ENCODE measurements around the gene KRT17.

KRT17 gene

DNA sequence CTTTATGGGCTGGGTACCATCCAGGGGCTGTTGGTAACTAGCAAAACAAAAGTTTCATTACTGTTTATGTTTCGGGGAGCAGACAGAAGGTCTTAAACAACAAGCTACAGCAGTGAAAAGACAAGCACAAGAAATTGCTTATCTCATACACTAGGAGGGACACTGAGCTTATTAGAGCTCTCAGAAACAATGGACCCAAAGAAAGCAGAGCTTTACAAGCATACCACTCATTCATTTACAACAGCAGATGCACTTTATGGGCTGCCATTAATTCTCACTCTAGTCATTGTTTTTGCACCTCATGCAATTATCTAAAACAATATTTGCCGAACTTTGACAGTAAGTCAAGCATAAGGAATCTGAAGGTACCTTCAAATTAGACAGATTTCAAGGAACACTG is 21.9 kb downstream of the KRT17 start:
- H3K4me3 ChIP-seq (ENCODE audit: low read depth, low read length): no peak overlapping the region
- no peak overlapping the region for H3K27ac ChIP-seq (ENCODE audit: low read depth, low read length)
- H2AFZ ChIP-seq (ENCODE audit: low read length, unreplicated experiment): no peak overlapping the region
- H3K27me3 ChIP-seq (ENCODE audit: insufficient read depth, low read length): peaks cover 29% of the 10 kb centered on the region
- H3K36me3 ChIP-seq (ENCODE audit: insufficient read depth, low read length): no peaks in the 10 kb centered on the region
- H3K4me1 ChIP-seq (ENCODE audit: control insufficient read depth, insufficient read depth, low read length, unreplicated experiment): no peaks in the 10 kb centered on the region
- no peaks in the 10 kb centered on the region for H3K79me2 ChIP-seq (ENCODE audit: control insufficient read depth, insufficient read depth, low read length, unreplicated experiment)

GRCh38 chr17:41600318-41600717 is 24.1 kb downstream of the KRT17 start:
- Histone ChIP-seq H3K4me1 (ENCODE audit: control insufficient read depth, insufficient read depth, low read length, unreplicated experiment) (no peaks in the 10 kb centered on the region), H2AFZ (ENCODE audit: low read length, unreplicated experiment) (no peak overlapping the region), H3K27ac (ENCODE audit: low read depth, low read length) (no peak overlapping the region), H3K36me3 (ENCODE audit: insufficient read depth, low read length) (no peaks in the 10 kb centered on the region), H3K27me3 (ENCODE audit: insufficient read depth, low read length) (peaks cover 29% of the 10 kb centered on the region), H3K79me2 (ENCODE audit: control insufficient read depth, insufficient read depth, low read length, unreplicated experiment) (no peaks in the 10 kb centered on the region), H3K4me3 (ENCODE audit: low read depth, low read length) (no peak overlapping the region)

GRCh38 chr17:41599680-41600079 is 24.7 kb downstream of the KRT17 start:
- no peaks in the 10 kb centered on the region for H3K36me3 ChIP-seq (ENCODE audit: insufficient read depth, low read length)
- no peaks in the 10 kb centered on the region for H3K79me2 ChIP-seq (ENCODE audit: control insufficient read depth, insufficient read depth, low read length, unreplicated experiment)
- no peaks in the 10 kb centered on the region for H3K4me1 ChIP-seq (ENCODE audit: control insufficient read depth, insufficient read depth, low read length, unreplicated experiment)
- H2AFZ ChIP-seq (ENCODE audit: low read length, unreplicated experiment): no peak overlapping the region
- no peak overlapping the region for H3K27ac ChIP-seq (ENCODE audit: low read depth, low read length)
- H3K4me3 ChIP-seq (ENCODE audit: low read depth, low read length): no peak overlapping the region
- peaks cover 30% of the 10 kb centered on the region for H3K27me3 ChIP-seq (ENCODE audit: insufficient read depth, low read length)

GRCh38 chr17:41595585-41595984 is 28.8 kb downstream of the KRT17 start:
- H2AFZ ChIP-seq (ENCODE audit: low read length, unreplicated experiment): no peak overlapping the region
- peaks cover 46% of the 10 kb centered on the region for H3K27me3 ChIP-seq (ENCODE audit: insufficient read depth, low read length)
- H3K27ac ChIP-seq (ENCODE audit: low read depth, low read length): no peak overlapping the region
- no peaks in the 10 kb centered on the region for H3K79me2 ChIP-seq (ENCODE audit: control insufficient read depth, insufficient read depth, low read length, unreplicated experiment)
- no peaks in the 10 kb centered on the region for H3K36me3 ChIP-seq (ENCODE audit: insufficient read depth, low read length)
- no peak overlapping the region for H3K4me3 ChIP-seq (ENCODE audit: low read depth, low read length)
- H3K4me1 ChIP-seq (ENCODE audit: control insufficient read depth, insufficient read depth, low read length, unreplicated experiment): no peaks in the 10 kb centered on the region

DNA sequence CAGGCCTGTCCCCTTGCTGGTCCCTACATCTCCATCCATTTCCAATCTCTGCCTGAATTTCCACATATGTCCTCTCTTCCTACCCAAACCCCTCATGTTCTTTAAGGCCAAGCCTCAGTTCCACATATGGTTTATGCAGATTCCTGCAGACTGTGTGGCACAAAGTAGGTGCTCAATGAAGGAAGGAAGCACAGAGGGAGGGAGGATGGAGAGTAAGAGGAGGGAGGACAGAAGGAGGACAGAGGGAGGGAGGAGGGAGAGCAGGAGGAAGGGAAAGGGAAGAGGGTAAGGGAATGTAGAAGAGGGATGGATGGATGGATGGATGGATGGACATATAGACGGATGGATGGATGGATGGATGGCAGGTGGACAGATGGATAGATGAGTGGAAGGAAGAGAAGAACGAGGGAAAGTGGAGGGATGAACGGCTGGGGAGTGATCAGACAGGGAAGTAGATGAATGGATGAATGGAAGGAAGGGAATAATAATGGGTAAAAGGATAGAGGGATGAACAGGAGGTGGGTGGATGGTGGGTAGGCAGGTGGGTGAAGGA is 29.9 kb downstream of the KRT17 start:
- Histone ChIP-seq H2AFZ (ENCODE audit: low read length, unreplicated experiment) (no peak overlapping the region), H3K36me3 (ENCODE audit: insufficient read depth, low read length) (no peaks in the 10 kb centered on the region), H3K79me2 (ENCODE audit: control insufficient read depth, insufficient read depth, low read length, unreplicated experiment) (no peaks in the 10 kb centered on the region), H3K27me3 (ENCODE audit: insufficient read depth, low read length) (peaks cover 51% of the 10 kb centered on the region), H3K4me1 (ENCODE audit: control insufficient read depth, insufficient read depth, low read length, unreplicated experiment) (no peaks in the 10 kb centered on the region), H3K4me3 (ENCODE audit: low read depth, low read length) (no peak overlapping the region), H3K27ac (ENCODE audit: low read depth, low read length) (no peak overlapping the region)

GRCh38 chr17:41593306-41593981 is 30.9 kb downstream of the KRT17 start:
- Histone ChIP-seq H3K36me3 (ENCODE audit: insufficient read depth, low read length) (no peaks in the 10 kb centered on the region), H3K27me3 (ENCODE audit: insufficient read depth, low read length) (peaks cover 51% of the 10 kb centered on the region), H3K27ac (ENCODE audit: low read depth, low read length) (no peak overlapping the region), H3K79me2 (ENCODE audit: control insufficient read depth, insufficient read depth, low read length, unreplicated experiment) (no peaks in the 10 kb centered on the region), H3K4me3 (ENCODE audit: low read depth, low read length) (no peak overlapping the region), H2AFZ (ENCODE audit: low read length, unreplicated experiment) (no peak overlapping the region), H3K4me1 (ENCODE audit: control insufficient read depth, insufficient read depth, low read length, unreplicated experiment) (no peaks in the 10 kb centered on the region)

DNA sequence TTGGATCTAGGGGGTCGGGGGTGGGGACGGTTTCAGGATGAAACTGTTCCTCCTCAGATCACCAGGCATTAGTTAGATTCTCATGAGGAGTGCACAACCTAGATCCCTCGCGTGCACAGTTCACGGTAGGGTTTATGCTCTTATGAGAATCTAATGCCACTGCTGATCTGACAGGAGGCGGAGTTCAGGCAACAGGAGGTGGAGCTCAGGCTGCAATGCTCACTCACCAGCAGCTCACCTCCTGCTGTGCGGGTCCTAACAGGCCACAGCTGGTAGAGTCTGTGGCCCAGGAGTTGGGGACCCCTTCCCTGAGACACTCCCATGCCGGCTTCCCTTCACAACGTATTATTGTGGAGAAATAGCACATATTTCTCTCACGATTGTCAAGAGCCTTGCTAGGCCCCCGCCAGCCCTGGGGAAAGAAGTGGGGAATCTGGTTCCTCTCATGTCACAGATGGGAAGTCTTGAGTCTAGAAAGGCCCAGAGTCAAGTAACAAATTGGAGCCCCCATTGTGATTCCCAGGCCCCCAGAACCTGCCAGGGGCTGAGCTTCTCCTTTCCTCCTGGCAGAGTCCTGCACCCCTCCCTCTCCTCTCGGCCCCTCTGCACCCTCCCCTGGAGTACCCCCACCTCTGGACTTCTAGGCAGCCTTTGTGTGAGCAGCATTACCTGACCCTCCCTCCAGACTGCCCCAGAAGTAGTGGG is 31.6 kb downstream of the KRT17 start:
- no peaks in the 10 kb centered on the region for H3K4me1 ChIP-seq (ENCODE audit: control insufficient read depth, insufficient read depth, low read length, unreplicated experiment)
- H3K36me3 ChIP-seq (ENCODE audit: insufficient read depth, low read length): no peaks in the 10 kb centered on the region
- no peak overlapping the region for H3K4me3 ChIP-seq (ENCODE audit: low read depth, low read length)
- H3K27me3 ChIP-seq (ENCODE audit: insufficient read depth, low read length): peaks cover 51% of the 10 kb centered on the region
- H2AFZ ChIP-seq (ENCODE audit: low read length, unreplicated experiment): no peak overlapping the region
- no peaks in the 10 kb centered on the region for H3K79me2 ChIP-seq (ENCODE audit: control insufficient read depth, insufficient read depth, low read length, unreplicated experiment)
- no peak overlapping the region for H3K27ac ChIP-seq (ENCODE audit: low read depth, low read length)

DNA sequence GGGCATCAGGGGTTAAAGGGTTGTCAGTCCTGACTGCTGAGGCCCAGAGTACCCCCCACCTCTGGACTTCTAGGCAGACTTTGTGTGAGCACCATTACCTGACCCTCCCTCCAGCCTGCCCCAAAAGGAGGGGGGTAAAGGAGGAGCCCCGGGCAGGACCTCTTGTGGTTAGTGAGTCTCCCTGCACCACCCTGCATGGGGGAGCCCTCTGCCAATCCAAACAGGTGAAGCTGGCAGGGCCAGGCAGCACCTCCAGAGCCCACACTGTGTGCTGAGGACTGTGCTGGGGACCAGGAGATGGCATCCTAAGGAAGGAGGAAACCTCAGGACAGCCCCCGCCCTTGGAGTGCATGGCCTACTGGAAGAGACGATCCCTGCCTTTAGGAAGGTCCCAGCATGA is 35.1 kb downstream of the KRT17 start:
- Histone ChIP-seq H2AFZ (ENCODE audit: low read length, unreplicated experiment) (no peak overlapping the region), H3K27ac (ENCODE audit: low read depth, low read length) (no peak overlapping the region), H3K27me3 (ENCODE audit: insufficient read depth, low read length) (peaks cover 39% of the 10 kb centered on the region), H3K4me1 (ENCODE audit: control insufficient read depth, insufficient read depth, low read length, unreplicated experiment) (no peaks in the 10 kb centered on the region), H3K36me3 (ENCODE audit: insufficient read depth, low read length) (no peaks in the 10 kb centered on the region), H3K79me2 (ENCODE audit: control insufficient read depth, insufficient read depth, low read length, unreplicated experiment) (no peaks in the 10 kb centered on the region), H3K4me3 (ENCODE audit: low read depth, low read length) (no peak overlapping the region)

- no peaks in the 10 kb centered on the region for H3K36me3 ChIP-seq (ENCODE audit: insufficient read depth, low read length)
- H3K27me3 ChIP-seq (ENCODE audit: insufficient read depth, low read length): peaks cover 31% of the 10 kb centered on the region
- no peaks in the 10 kb centered on the region for H3K4me1 ChIP-seq (ENCODE audit: control insufficient read depth, insufficient read depth, low read length, unreplicated experiment)
- no peak overlapping the region for H3K4me3 ChIP-seq (ENCODE audit: low read depth, low read length)
- H3K27ac ChIP-seq (ENCODE audit: low read depth, low read length): no peak overlapping the region
- H2AFZ ChIP-seq (ENCODE audit: low read length, unreplicated experiment): no peak overlapping the region
- H3K79me2 ChIP-seq (ENCODE audit: control insufficient read depth, insufficient read depth, low read length, unreplicated experiment): no peaks in the 10 kb centered on the region
Measured at GRCh38 chr17:41588126-41588810, 36.1 kb downstream of the KRT17 start.

DNA sequence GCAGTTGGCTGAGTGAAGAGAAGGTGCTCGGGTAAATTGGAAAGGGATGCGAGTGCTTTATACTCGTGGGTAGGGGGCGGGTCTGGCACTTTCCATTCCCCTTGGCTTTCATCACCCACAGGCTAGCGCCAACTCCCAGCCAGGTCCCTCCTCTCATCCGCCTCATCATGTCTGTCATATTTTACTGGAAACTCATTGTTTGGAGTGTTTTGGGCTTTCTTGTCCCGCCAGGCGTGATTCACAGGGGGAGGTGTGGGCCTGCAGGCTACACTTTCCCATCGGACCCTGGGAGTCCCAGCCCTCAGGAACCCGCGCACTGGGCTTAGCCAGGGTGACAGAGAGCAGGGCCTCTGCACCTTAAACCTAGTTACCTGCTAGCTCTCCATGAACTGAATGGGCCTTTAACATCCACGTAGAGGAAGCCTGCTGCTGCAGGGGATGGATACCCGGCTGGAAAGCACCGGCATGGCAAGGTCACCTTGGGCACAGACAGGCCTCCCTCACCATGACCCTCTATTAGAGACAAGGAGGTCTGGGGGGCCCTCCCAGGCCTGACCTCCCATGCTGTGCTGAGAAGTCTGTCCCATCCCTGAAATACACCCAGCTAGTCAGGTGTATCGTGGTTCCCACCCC is 37.4 kb downstream of the KRT17 start, which contains the start of gene KRT14:
TSS of gene KRT14 (minus strand) at position 33 of the 633 bp plus-strand sequence. CDS start 61 bp downstream, outside the sequence.
- no peak within 1 kb of the TSS for H3K27ac ChIP-seq (ENCODE audit: low read depth, low read length)
- peaks cover 19% of the 10 kb centered on the region; the same call in 1 of the 2 replicates for H3K27me3 ChIP-seq (ENCODE audit: insufficient read depth, low read length)
- H3K79me2 ChIP-seq (ENCODE audit: control insufficient read depth, insufficient read depth, low read length, unreplicated experiment): no peaks in the 10 kb centered on the region
- no peaks in the 10 kb centered on the region for H3K36me3 ChIP-seq (ENCODE audit: insufficient read depth, low read length)
- no peak within 1 kb of the TSS for H3K4me3 ChIP-seq (ENCODE audit: low read depth, low read length)
- no peaks in the 10 kb centered on the region for H3K4me1 ChIP-seq (ENCODE audit: control insufficient read depth, insufficient read depth, low read length, unreplicated experiment)
- H2AFZ ChIP-seq (ENCODE audit: low read length, unreplicated experiment): no peak within 1 kb of the TSS
